Sigmoid colon (tissue), 7 donors: ENCODE measurements around the gene RIOK2. TPM values are rescaled to one million over a fixed set of nuclear protein-coding genes. Genes with fewer than 3 reads are reported as not detected.
"Not testable (repeated sequence)": the region's sequence is repeated elsewhere in the genome, so short reads cannot be mapped to it uniquely, and the experiment has no call there.

Experiments used
- DNase-seq: peaks from one replicate; pipeline ENCODE4 v3.0.0-alpha.2; 2019
- H3K27ac ChIP-seq, 4 donors: fragments of 200-600 bp; sonication (generic); one replicate each; pipeline ENCODE4 v1.5.1; 2016 to 2019; ENCODE audit warnings: mild to moderate bottlenecking in 1 of 4
- H3K27me3 ChIP-seq, 3 donors: fragments of 200-600 bp; sonication (generic); one replicate each; pipeline ENCODE4 v1.5.1; 2019; ENCODE audit warnings: mild to moderate bottlenecking in 1 of 3
- H3K36me3 ChIP-seq, 4 donors: fragments of 200-600 bp; sonication (generic); one replicate each; pipeline ENCODE4 v1.5.1; 2016 to 2019
- H3K4me1 ChIP-seq, 4 donors: fragments of 200-600 bp; sonication (generic); one replicate each; pipeline ENCODE4 v1.5.1; 2017 to 2019
- H3K4me3 ChIP-seq, 4 donors: fragments of 200-600 bp; sonication (generic); one replicate each; pipeline ENCODE4 v1.5.1; 2017 to 2019; ENCODE audit warnings: mild to moderate bottlenecking in 2 of 4, moderate library complexity in 1 of 4
- H3K9me3 ChIP-seq, 4 donors: fragments of 200-600 bp in 3 of 4; sonication (generic) in 3 of 4; one replicate each; pipeline versions ENCODE4 v1.5.1 to v1.6.1; 2013 to 2019
- EP300 ChIP-seq, 4 donors: sonication (generic); formaldehyde crosslinking; IDR thresholded peaks; one replicate each; pipeline ENCODE4 v1.6.1; 2017; ENCODE audit warnings: antibody characterized with exemption in 4 of 4
- POLR2A ChIP-seq, 2 donors: fragments of 450-650 bp; IDR thresholded peaks; one replicate each; pipeline ENCODE4 v1.6.1; 2016; ENCODE audit warnings: antibody characterized with exemption in 2 of 2, mild to moderate bottlenecking in 2 of 2, moderate library complexity in 2 of 2
- POLR2AphosphoS5 ChIP-seq, 4 donors: sonication (generic); formaldehyde crosslinking; IDR thresholded peaks; one replicate each; pipeline ENCODE4 v1.6.1; 2017; ENCODE audit warnings: antibody characterized with exemption in 4 of 4
- WGBS, 2 donors: extraction: QIAGEN DNeasy Blood & Tissue Kit; methylation state at CpG; one replicate each; pipeline ENCODE4 v1.1.7; 2013; 5-methylcytosine and 5-hydroxymethylcytosine counted together
- intact Hi-C: fragments of 100-400 bp; cut with DNase I; formaldehyde crosslinking; loops from one replicate; pipeline ENCODE4 v1.15.1; 2023
- polyA plus RNA-seq, 3 donors: library from polyadenylated mRNA; stranded (reverse); fragments of 200-250 nt; gene quantifications; one replicate each; pipeline ENCODE4 v1.2.3, GENCODE V29; 2013
- total RNA-seq, 4 donors: library from RNA; depleted of rRNA; stranded (reverse); fragments of >200 nt; gene quantifications; one replicate each; pipeline ENCODE4 v1.1.0, GENCODE V29; 2016
- TF ChIP-seq, protein P1 (sequence below), 4 experiments: fragments of 450-650 bp in 3 of 4; fragments of 200-600 bp in 1 of 4; IDR thresholded peaks; one replicate each; pipeline ENCODE4 v1.5.1; 2016 to 2019; ENCODE audit warnings: antibody characterized with exemption in 4 of 4, mild to moderate bottlenecking in 3 of 4, moderate library complexity in 2 of 4
- donor health status: healthy with polysubstance abuse.
- donor health status: Bipolar disorder and iron deficiency.
- donor health status: healthy.

The RIOK2 gene
- total and polyA plus RNA-seq, 7 donors: 7.8 to 28.0 (median 16.1) TPM

DNA sequence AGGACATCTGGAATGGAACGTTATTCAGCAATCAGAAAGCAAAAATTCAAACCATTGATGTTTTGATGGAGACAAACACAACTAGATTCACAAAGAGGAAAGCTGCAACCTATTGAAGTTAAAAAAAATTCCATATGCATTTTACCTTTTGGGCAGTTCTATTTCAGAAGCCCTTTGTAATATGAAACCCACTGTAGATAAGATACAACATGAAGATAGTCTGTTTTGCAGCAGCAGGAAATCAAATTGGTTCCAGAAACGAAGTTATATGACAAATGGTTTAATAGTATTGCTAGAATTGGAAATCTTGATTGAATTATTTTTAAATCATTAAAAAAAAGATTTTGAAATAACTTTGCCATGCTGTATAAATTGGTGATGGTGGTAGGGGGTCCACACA lies 41.5 kb downstream of the RIOK2 start:
- Histone ChIP-seq H3K4me3 (no peak overlapping the region), H3K4me1 (peaks cover 0 to 5% (median 0%) of the 10 kb centered on the region in 4 donors), H3K27ac (no peak overlapping the region), H3K27me3 (no peaks in the 10 kb centered on the region), H3K36me3 (no peaks in the 10 kb centered on the region), H3K9me3 (no peaks in the 10 kb centered on the region)
- TF ChIP-seq, protein P1, sequence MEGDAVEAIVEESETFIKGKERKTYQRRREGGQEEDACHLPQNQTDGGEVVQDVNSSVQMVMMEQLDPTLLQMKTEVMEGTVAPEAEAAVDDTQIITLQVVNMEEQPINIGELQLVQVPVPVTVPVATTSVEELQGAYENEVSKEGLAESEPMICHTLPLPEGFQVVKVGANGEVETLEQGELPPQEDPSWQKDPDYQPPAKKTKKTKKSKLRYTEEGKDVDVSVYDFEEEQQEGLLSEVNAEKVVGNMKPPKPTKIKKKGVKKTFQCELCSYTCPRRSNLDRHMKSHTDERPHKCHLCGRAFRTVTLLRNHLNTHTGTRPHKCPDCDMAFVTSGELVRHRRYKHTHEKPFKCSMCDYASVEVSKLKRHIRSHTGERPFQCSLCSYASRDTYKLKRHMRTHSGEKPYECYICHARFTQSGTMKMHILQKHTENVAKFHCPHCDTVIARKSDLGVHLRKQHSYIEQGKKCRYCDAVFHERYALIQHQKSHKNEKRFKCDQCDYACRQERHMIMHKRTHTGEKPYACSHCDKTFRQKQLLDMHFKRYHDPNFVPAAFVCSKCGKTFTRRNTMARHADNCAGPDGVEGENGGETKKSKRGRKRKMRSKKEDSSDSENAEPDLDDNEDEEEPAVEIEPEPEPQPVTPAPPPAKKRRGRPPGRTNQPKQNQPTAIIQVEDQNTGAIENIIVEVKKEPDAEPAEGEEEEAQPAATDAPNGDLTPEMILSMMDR (IDR thresholded peaks at IDR 0.05): no peak
- TF ChIP-seq POLR2A (IDR thresholded peaks at IDR 0.05) (no peak), EP300 (IDR thresholded peaks at IDR 0.05) (no peak), POLR2AphosphoS5 (IDR thresholded peaks at IDR 0.05) (no peak)
- 20 to 76% methylated on average over 2 of the region's 2 CpGs for WGBS, 2 donors
- intact Hi-C loops: no loop called here
- DNase-seq: no peak

DNA sequence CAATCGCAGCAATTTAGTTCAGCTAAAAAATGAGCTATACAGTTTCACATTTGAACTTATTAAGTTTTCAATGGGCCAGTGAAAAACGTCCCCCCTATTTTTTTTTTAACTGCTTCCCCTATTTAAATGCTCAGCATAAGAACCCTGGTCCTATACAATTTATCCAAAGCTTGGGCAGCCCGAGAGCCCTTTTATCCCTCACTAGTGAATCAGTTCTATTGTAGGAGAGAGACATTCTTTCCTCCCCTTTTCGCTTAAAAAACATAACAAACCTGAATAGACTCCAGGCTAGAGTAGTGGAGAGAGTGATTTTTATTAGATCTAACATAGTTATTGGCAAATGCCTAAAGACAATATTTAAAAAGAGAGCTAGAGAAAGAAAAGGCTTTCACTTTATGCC lies 42.0 kb downstream of the RIOK2 start:
- no peak for DNase-seq
- Histone ChIP-seq H3K4me1 (peaks cover 0 to 5% (median 0%) of the 10 kb centered on the region in 4 donors), H3K9me3 (no peaks in the 10 kb centered on the region), H3K36me3 (no peaks in the 10 kb centered on the region), H3K27ac (no peak overlapping the region), H3K4me3 (no peak overlapping the region), H3K27me3 (no peaks in the 10 kb centered on the region)
- TF ChIP-seq POLR2A (IDR thresholded peaks at IDR 0.05) (no peak), EP300 (IDR thresholded peaks at IDR 0.05) (no peak), POLR2AphosphoS5 (IDR thresholded peaks at IDR 0.05) (no peak)
- TF ChIP-seq, protein P1 (IDR thresholded peaks at IDR 0.05): no peak
- WGBS, 2 donors: 53 to 68% methylated on average over 4 of the region's 4 CpGs
- intact Hi-C loops: no loop called here

DNA sequence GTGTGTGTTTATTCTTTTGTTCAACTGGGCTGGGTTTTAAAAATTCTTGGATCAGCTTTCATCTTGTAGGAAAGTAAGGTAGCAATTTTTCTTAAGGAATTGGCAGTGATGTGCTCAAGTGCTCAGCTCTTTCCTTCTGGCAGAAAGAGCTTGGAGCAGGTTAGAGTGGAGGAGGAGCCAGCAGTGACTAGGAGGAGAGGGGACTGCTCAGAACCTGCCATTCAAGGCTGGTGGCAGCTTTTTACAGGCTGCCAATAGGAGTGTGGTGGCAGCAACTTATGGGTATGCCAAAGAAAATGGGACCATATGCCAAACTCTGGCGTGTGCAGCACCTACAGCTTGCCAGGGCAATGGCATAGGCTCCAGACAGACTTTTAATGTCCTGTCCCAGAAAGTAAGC lies 42.8 kb downstream of the RIOK2 start:
- DNase-seq, intact Hi-C loops: not testable (repeated sequence)
- 23 to 50% methylated on average over 1 of the region's 1 CpG for WGBS, 2 donors

DNA sequence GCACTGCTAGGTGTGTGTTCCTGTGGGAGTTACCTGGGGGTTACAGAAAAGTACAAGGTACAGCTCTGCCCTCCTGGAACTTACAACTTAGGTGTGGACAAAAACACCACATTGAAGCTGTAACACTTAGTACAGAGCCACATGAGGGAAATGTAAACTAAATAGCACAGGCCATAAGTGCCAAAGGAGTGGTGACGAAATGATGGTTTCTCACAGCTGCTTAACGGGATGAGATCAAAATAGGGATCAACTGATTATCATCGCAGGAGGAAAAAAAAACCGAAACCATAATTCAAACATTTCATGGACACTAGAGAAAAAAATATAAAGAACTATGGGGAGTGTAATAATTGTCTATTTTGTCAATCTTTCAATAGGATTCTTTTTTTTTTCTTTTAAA lies 46.6 kb downstream of the RIOK2 start:
- intact Hi-C loops: no loop called here
- TF ChIP-seq, protein P1 (IDR thresholded peaks at IDR 0.05): no peak
- TF ChIP-seq POLR2AphosphoS5 (IDR thresholded peaks at IDR 0.05) (no peak), EP300 (IDR thresholded peaks at IDR 0.05) (no peak), POLR2A (IDR thresholded peaks at IDR 0.05) (no peak)
- no peak overlapping the region for H3K27ac ChIP-seq
- no peak overlapping the region for H3K4me3 ChIP-seq
- no peaks in the 10 kb centered on the region for H3K36me3 ChIP-seq
- 39 to 77% methylated on average over 4 of the region's 4 CpGs for WGBS, 2 donors
- H3K27me3 ChIP-seq: no peaks in the 10 kb centered on the region
- peaks cover 0 to 5% (median 2%) of the 10 kb centered on the region in 4 donors for H3K4me1 ChIP-seq
- H3K9me3 ChIP-seq: no peaks in the 10 kb centered on the region
- DNase-seq: no peak

More for the DNA sequence above, 42.8 kb downstream of the RIOK2 start:
- H3K27me3 ChIP-seq, H3K4me3 ChIP-seq, H3K27ac ChIP-seq, H3K4me1 ChIP-seq, H3K36me3 ChIP-seq, H3K9me3 ChIP-seq: not testable (repeated sequence)

DNA sequence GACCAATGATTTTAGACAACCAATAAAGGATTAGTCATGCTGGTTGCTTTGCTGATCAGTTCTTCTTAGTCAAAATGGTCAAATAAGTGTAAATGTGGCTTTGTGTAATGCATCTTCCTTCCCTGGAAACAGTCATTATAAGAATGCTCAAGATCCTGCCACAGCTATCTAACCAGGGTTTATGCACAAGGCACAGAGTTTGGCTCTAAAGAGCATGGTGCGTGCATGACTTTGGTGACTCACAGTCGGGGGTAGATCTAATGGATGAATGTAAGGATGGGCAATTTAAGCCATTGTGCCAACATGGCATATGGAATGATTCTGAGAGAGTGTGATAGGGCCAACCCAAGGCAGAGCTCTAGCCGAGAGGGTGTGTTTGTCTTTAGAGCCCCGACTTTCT lies 47.2 kb downstream of the RIOK2 start:
- H3K27me3 ChIP-seq: no peaks in the 10 kb centered on the region
- H3K36me3 ChIP-seq: no peaks in the 10 kb centered on the region
- H3K4me3 ChIP-seq: no peak overlapping the region
- H3K27ac ChIP-seq: no peak overlapping the region
- TF ChIP-seq EP300 (IDR thresholded peaks at IDR 0.05): no peak
- no peak for TF ChIP-seq POLR2AphosphoS5 (IDR thresholded peaks at IDR 0.05)
- no peak for TF ChIP-seq POLR2A (IDR thresholded peaks at IDR 0.05)
- TF ChIP-seq, protein P1 (IDR thresholded peaks at IDR 0.05): no peak
- no peak for DNase-seq
- 92 to 93% methylated on average over 4 of the region's 4 CpGs for WGBS, 2 donors
- intact Hi-C loops: no loop called here
- no peaks in the 10 kb centered on the region for H3K9me3 ChIP-seq
- peaks cover 0 to 11% (median 6%) of the 10 kb centered on the region in 4 donors for H3K4me1 ChIP-seq
